ENCODE measurements around the gene EIF2S3.

- TF ChIP-seq, protein P1, sequence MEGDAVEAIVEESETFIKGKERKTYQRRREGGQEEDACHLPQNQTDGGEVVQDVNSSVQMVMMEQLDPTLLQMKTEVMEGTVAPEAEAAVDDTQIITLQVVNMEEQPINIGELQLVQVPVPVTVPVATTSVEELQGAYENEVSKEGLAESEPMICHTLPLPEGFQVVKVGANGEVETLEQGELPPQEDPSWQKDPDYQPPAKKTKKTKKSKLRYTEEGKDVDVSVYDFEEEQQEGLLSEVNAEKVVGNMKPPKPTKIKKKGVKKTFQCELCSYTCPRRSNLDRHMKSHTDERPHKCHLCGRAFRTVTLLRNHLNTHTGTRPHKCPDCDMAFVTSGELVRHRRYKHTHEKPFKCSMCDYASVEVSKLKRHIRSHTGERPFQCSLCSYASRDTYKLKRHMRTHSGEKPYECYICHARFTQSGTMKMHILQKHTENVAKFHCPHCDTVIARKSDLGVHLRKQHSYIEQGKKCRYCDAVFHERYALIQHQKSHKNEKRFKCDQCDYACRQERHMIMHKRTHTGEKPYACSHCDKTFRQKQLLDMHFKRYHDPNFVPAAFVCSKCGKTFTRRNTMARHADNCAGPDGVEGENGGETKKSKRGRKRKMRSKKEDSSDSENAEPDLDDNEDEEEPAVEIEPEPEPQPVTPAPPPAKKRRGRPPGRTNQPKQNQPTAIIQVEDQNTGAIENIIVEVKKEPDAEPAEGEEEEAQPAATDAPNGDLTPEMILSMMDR (IDR thresholded peaks at IDR 0.05), result no peak
- no peak for TF ChIP-seq EZH2 (IDR thresholded peaks at IDR 0.05; ENCODE audit: borderline replicate concordance, insufficient read depth, low read depth, low read length, poor library complexity, severe bottlenecking)
These were observed 25.9 kb downstream of the EIF2S3 start for GRCh38 chrX:24080704-24081103.

All from B cell (primary cell).